Measurements from ENCODE around the gene LYSMD4. TPM values are rescaled to one million over a fixed set of nuclear protein-coding genes. Genes with fewer than 3 reads are reported as not detected.

Gene LYSMD4
- total RNA-seq, 2 experiments from 2014 or later: 12.9 to 13.0 TPM

DNA sequence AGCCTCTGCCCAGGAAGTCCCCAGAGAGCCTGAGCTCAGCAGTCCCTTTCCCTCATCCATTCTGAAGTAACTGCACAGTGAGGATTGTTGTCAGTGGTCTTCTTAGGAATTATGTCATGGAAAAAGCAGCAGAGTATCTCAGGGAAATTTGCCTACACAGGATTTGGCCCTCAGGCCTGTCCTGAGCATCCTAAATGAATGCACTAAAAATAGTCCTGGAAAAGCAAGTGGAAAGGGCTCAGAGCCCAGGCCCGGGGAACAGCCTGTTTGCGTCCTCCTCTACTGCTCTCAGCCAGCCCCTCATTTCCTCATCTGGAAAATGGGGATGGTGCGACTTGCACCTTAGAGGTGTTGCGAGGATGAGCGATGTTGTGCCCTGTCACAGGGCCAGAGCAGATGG lies 21.6 kb downstream of the LYSMD4 start:
- CTCF ChIA-PET: no interaction called here
- TF ChIP-seq CTCF (IDR thresholded peaks at IDR 0.05): no peak
- Histone ChIP-seq H3K4me3 (ENCODE audit: low read length) (no peak overlapping the region), H3K36me3 (ENCODE audit: insufficient read depth, low read length) (peaks cover 42% of the 10 kb centered on the region), H3K27me3 (ENCODE audit: control insufficient read depth in 1 of 2, insufficient read depth in 2 of 2, low read length in 2 of 2) (no peaks in the 10 kb centered on the region), H3K27ac (ENCODE audit: low read depth in 1 of 2, low read length in 2 of 2) (no peak overlapping the region), H3K4me1 (ENCODE audit: insufficient read depth, low read length) (peaks cover 10% of the 10 kb centered on the region), H3K9me3 (ENCODE audit: control insufficient read depth in 1 of 2, insufficient read depth in 1 of 2, low read length in 2 of 2) (no peaks in the 10 kb centered on the region)
- Mint-ChIP-seq H3K9me3 (no peaks in the 10 kb centered on the region), H3K36me3 (ENCODE audit: low read depth) (peaks cover 67% of the 10 kb centered on the region), H3K27me3 (no peaks in the 10 kb centered on the region), H3K27ac (no peak overlapping the region), H3K4me3 (no peak overlapping the region), H3K4me1 (ENCODE audit: low read depth) (peaks cover 30% of the 10 kb centered on the region)
- intact Hi-C loops (cut with DNase I, micrococcal nuclease): no loop called here
- no peak for ATAC-seq (ENCODE audit: poor library complexity)
- POLR2A ChIA-PET: no interaction called here
- no peak for DNase-seq

GRCh38 chr15:99709243-99709986 lies 23.8 kb downstream of the LYSMD4 start:
- ChIA-PET CTCF (no interaction called here), POLR2A (no interaction called here)
- no peak overlapping the region for H3K27ac ChIP-seq (ENCODE audit: low read depth in 1 of 2, low read length in 2 of 2)
- Mint-ChIP-seq H3K4me1 (ENCODE audit: low read depth) (peaks cover 41% of the 10 kb centered on the region), H3K27ac (peak overlapping the region; percentile 21), H3K27me3 (no peaks in the 10 kb centered on the region), H3K9me3 (no peaks in the 10 kb centered on the region), H3K36me3 (ENCODE audit: low read depth) (peaks cover 55% of the 10 kb centered on the region), H3K4me3 (no peak overlapping the region)
- no peak overlapping the region for H3K4me3 ChIP-seq (ENCODE audit: low read length)
- ATAC-seq (ENCODE audit: poor library complexity) (no peak), DNase-seq (no peak)
- intact Hi-C loops (cut with DNase I, micrococcal nuclease): no loop called here
- no peaks in the 10 kb centered on the region for H3K9me3 ChIP-seq (ENCODE audit: control insufficient read depth in 1 of 2, insufficient read depth in 1 of 2, low read length in 2 of 2)
- peaks cover 12% of the 10 kb centered on the region for H3K4me1 ChIP-seq (ENCODE audit: insufficient read depth, low read length)
- peaks cover 35% of the 10 kb centered on the region for H3K36me3 ChIP-seq (ENCODE audit: insufficient read depth, low read length)
- TF ChIP-seq CTCF (IDR thresholded peaks at IDR 0.05): no peak
- H3K27me3 ChIP-seq (ENCODE audit: control insufficient read depth in 1 of 2, insufficient read depth in 2 of 2, low read length in 2 of 2): no peaks in the 10 kb centered on the region

- H3K4me3 ChIP-seq (ENCODE audit: low read length): no peak overlapping the region
- H3K36me3 ChIP-seq (ENCODE audit: insufficient read depth, low read length): peaks cover 33% of the 10 kb centered on the region
- POLR2A ChIA-PET: interaction anchor here (2.9 kb wide), 1 partner anchor 24 kb away, joined by 23 read pairs; the partner anchor contains the start of gene LYSMD4
- TF ChIP-seq CTCF (IDR thresholded peaks at IDR 0.05): no peak
- H3K4me3 Mint-ChIP-seq: no peak overlapping the region
- no peak for ATAC-seq (ENCODE audit: poor library complexity)
- H3K27me3 Mint-ChIP-seq: no peaks in the 10 kb centered on the region
- intact Hi-C loops (cut with DNase I, micrococcal nuclease): no loop called here
- no peak overlapping the region for H3K27ac ChIP-seq (ENCODE audit: low read depth in 1 of 2, low read length in 2 of 2)
- DNase-seq: peak in 1 of 14 experiments; percentile 14
- CTCF ChIA-PET: no interaction called here
- no peaks in the 10 kb centered on the region for H3K9me3 ChIP-seq (ENCODE audit: control insufficient read depth in 1 of 2, insufficient read depth in 1 of 2, low read length in 2 of 2)
- no peak overlapping the region for H3K27ac Mint-ChIP-seq
- H3K27me3 ChIP-seq (ENCODE audit: control insufficient read depth in 1 of 2, insufficient read depth in 2 of 2, low read length in 2 of 2): no peaks in the 10 kb centered on the region
- H3K4me1 ChIP-seq (ENCODE audit: insufficient read depth, low read length): peaks cover 12% of the 10 kb centered on the region
- peaks cover 48% of the 10 kb centered on the region for H3K4me1 Mint-ChIP-seq (ENCODE audit: low read depth)
- peaks cover 55% of the 10 kb centered on the region for H3K36me3 Mint-ChIP-seq (ENCODE audit: low read depth)
- H3K9me3 Mint-ChIP-seq: no peaks in the 10 kb centered on the region
Measured at GRCh38 chr15:99708563-99708962, 24.7 kb downstream of the LYSMD4 start.

Measured in CD4-positive, alpha-beta T cell (primary cell).